ENCODE measurements around the gene PDE4B. TPM values are rescaled to one million over a fixed set of nuclear protein-coding genes. Genes with fewer than 3 reads are reported as not detected.
A peak's percentile ranks its signal among the peaks of the same experiment; 100 is the strongest.

Gene PDE4B
- total and polyA plus RNA-seq, 2 donors from 2014 or later = 2.0 to 8.7 TPM

- Histone ChIP-seq H3K9me3 (ENCODE audit: control insufficient read depth in 2 of 3, insufficient read depth in 1 of 3, low read length in 3 of 3) (no peaks in the 10 kb centered on the region), H3K36me3 (ENCODE audit: control insufficient read depth in 2 of 3, insufficient read depth in 3 of 3, low read length in 3 of 3) (no peaks in the 10 kb centered on the region), H3K27me3 (ENCODE audit: control insufficient read depth, insufficient read depth, low read length) (no peaks in the 10 kb centered on the region), H3K9ac (ENCODE audit: low read length in 3 of 3) (no peak overlapping the region), H3K4me3 (ENCODE audit: low read length in 3 of 3) (no peak overlapping the region), H3K27ac (ENCODE audit: low read depth in 2 of 2, low read length in 2 of 2) (no peak overlapping the region), H3K4me1 (ENCODE audit: control insufficient read depth in 2 of 3, insufficient read depth in 2 of 3, low read depth in 1 of 3, low read length in 3 of 3) (no peaks in the 10 kb centered on the region)
- no peak for TF ChIP-seq CTCF (IDR thresholded peaks at IDR 0.05; ENCODE audit: borderline replicate concordance, extremely low read depth, insufficient read depth)
- DNase-seq (no peak), FAIRE-seq (no peak)
- intact Hi-C loops (cut with DNase I) = no loop called here
Observed at GRCh38 chr1:66298464-66298863, 505.8 kb downstream of the PDE4B start.

- H3K9ac ChIP-seq (ENCODE audit: low read length in 3 of 3) = no peak overlapping the region
- no peak overlapping the region for H3K4me3 ChIP-seq (ENCODE audit: low read length in 3 of 3)
- intact Hi-C loops (cut with DNase I) = no loop called here
- no peaks in the 10 kb centered on the region for H3K36me3 ChIP-seq (ENCODE audit: control insufficient read depth in 2 of 3, insufficient read depth in 3 of 3, low read length in 3 of 3)
- FAIRE-seq (no peak), DNase-seq (no peak)
- H3K4me1 ChIP-seq (ENCODE audit: control insufficient read depth in 2 of 3, insufficient read depth in 2 of 3, low read depth in 1 of 3, low read length in 3 of 3) = no peaks in the 10 kb centered on the region
- no peaks in the 10 kb centered on the region for H3K27me3 ChIP-seq (ENCODE audit: control insufficient read depth, insufficient read depth, low read length)
- no peak overlapping the region for H3K27ac ChIP-seq (ENCODE audit: low read depth in 2 of 2, low read length in 2 of 2)
- H3K9me3 ChIP-seq (ENCODE audit: control insufficient read depth in 2 of 3, insufficient read depth in 1 of 3, low read length in 3 of 3) = no peaks in the 10 kb centered on the region
- no peak for TF ChIP-seq CTCF (IDR thresholded peaks at IDR 0.05; ENCODE audit: borderline replicate concordance, extremely low read depth, insufficient read depth)
Observed at GRCh38 chr1:66300280-66300971, 507.7 kb downstream of the PDE4B start.

- Histone ChIP-seq H3K4me3 (ENCODE audit: low read length in 3 of 3) (peak overlapping the region in 2 of 3 donors; percentile 12 to 36), H3K4me1 (ENCODE audit: control insufficient read depth in 2 of 3, insufficient read depth in 2 of 3, low read depth in 1 of 3, low read length in 3 of 3) (no peaks in the 10 kb centered on the region), H3K9ac (ENCODE audit: low read length in 3 of 3) (no peak overlapping the region), H3K36me3 (ENCODE audit: control insufficient read depth in 2 of 3, insufficient read depth in 3 of 3, low read length in 3 of 3) (no peaks in the 10 kb centered on the region), H3K27me3 (ENCODE audit: control insufficient read depth, insufficient read depth, low read length) (no peaks in the 10 kb centered on the region), H3K9me3 (ENCODE audit: control insufficient read depth in 2 of 3, insufficient read depth in 1 of 3, low read length in 3 of 3) (no peaks in the 10 kb centered on the region), H3K27ac (ENCODE audit: low read depth in 2 of 2, low read length in 2 of 2) (no peak overlapping the region)
- no peak for TF ChIP-seq CTCF (IDR thresholded peaks at IDR 0.05; ENCODE audit: borderline replicate concordance, extremely low read depth, insufficient read depth)
- DNase-seq = no peak
- no peak for FAIRE-seq
- intact Hi-C loops (cut with DNase I) = no loop called here
Observed at GRCh38 chr1:66300972-66301451, 508.3 kb downstream of the PDE4B start.

All from kidney (tissue), 14 donors.